GM12891 (cell line): ENCODE measurements around the gene RAB12.

Experiments
- PAX5 ChIP-seq: IDR thresholded peaks from 2 replicates; pipeline ENCODE4 v1.6.1; 2011; ENCODE audit warnings: low read length, moderate library complexity, mild to moderate bottlenecking; ENCODE audit not compliant: insufficient read depth, severe bottlenecking
- POLR2A ChIP-seq: IDR thresholded peaks from 2 replicates; pipeline ENCODE4 v1.6.1; 2011; ENCODE audit warnings: low read depth, low read length, control low read depth
- POLR2AphosphoS5 ChIP-seq: IDR thresholded peaks from 2 replicates; pipeline ENCODE4 v1.6.1; 2011; ENCODE audit warnings: low read depth, low read length, control low read depth
- POU2F2 ChIP-seq: IDR thresholded peaks from 2 replicates; pipeline ENCODE4 v1.6.1; 2011; ENCODE audit warnings: low read depth, mild to moderate bottlenecking, control low read depth, low read length, moderate library complexity
- SPI1 ChIP-seq: IDR thresholded peaks from 2 replicates; pipeline ENCODE4 v1.6.1; 2011; ENCODE audit warnings: low read depth, low read length, control low read depth
- TAF1 ChIP-seq: IDR thresholded peaks from 2 replicates; pipeline ENCODE4 v1.6.1; 2011; ENCODE audit warnings: low read depth, low read length, control low read depth

DNA sequence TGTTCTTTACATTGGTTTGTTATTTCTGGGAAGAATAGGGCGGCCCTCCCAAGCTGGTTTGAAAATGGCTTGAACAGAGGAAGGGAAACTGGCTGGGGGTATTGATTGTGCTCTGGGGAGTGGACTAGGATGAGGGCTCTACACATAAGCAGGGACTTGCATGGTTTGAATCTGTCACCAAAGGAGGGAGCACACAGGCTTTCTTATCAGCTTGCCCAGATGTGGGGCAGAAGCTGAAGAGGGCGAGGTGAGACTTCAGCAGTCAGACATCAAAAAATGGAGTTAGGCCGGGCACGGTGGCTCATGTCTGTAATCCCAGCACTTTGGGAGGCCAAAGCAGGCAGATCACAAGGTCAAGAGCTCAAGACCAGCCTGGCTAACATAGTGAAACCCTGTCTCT lies 7.2 kb upstream of the RAB12 start:
- TF ChIP-seq TAF1 (no peak), POLR2AphosphoS5 (no peak), POLR2A (no peak), POU2F2 (no peak), SPI1 (peak; percentile 51), PAX5 (no peak)
